ENCODE measurements around the gene NFE2L2. TPM values are rescaled to one million over a fixed set of nuclear protein-coding genes. Genes with fewer than 3 reads are reported as not detected.
A peak's percentile ranks its signal among the peaks of the same experiment; 100 is the strongest.

NFE2L2 gene
- total and polyA plus RNA-seq, 9 of the 15 experiments (the other 6 are each of a cell fraction or from before 2014, with no cell fraction given) = 29.3 to 120 (median 59.3) TPM

- H4K20me1 ChIP-seq (replicated peaks; ENCODE audit: control insufficient read depth, insufficient read depth, low read length) = no peaks in the 10 kb centered on the region
- intact Hi-C loops (cut with micrococcal nuclease) = no loop called here
- peaks cover 4 to 24% of the 10 kb centered on the region in 2 experiments; a peak in 3 of 5 replicates for H3K4me1 ChIP-seq (replicated peaks in 1 of 2; ENCODE audit: control insufficient read depth in 2 of 2, insufficient read depth in 2 of 2, low read length in 2 of 2)
- ChIA-PET POLR2A (interaction anchor here (0.7 to 12.1 kb wide), 4 partner anchors 13 to 69 kb away, joined by 3 to 199 read pairs (median 4); partner anchors contain the start of genes HNRNPA3 and NFE2L2), CTCF (ENCODE audit: low intra/inter-chr PET ratio) (no interaction called here)
- in situ Hi-C loops (cut with MboI) = no loop called here
- H3K9me3 ChIP-seq (replicated peaks; ENCODE audit: control insufficient read depth, insufficient read depth, low read depth, low read length) = no peaks in the 10 kb centered on the region
- no peaks in the 10 kb centered on the region for H3K36me3 ChIP-seq (ENCODE audit: control insufficient read depth, insufficient read depth, low read length)
- no peak overlapping the region for H3K4me2 ChIP-seq (ENCODE audit: insufficient read depth, low read length)
- no TSS peak for BruUV-seq (replicated peaks)
- peak overlapping the region in 1 of 2 experiments; percentile 20; a peak in 1 of 4 replicates for H3K9ac ChIP-seq (ENCODE audit: insufficient read depth in 1 of 2, low read depth in 2 of 2, low read length in 2 of 2)
- ATAC-seq (peak; percentile 56), FAIRE-seq (peak; percentile 58), DNase-seq (ENCODE audit: extremely low read depth in 1 of 4, low spot score in 3 of 4) (peak in 1 of 4 experiments; percentile 44)
- 52% methylated on average over 6 of the region's 6 CpGs for WGBS (ENCODE audit: insufficient coverage, low coverage, missing lambda C conversion rate)
- no peaks in the 10 kb centered on the region for H3K9me1 ChIP-seq (ENCODE audit: control insufficient read depth, insufficient read depth, low read length)
- H2AFZ ChIP-seq (ENCODE audit: low read depth, low read length) = peak overlapping the region; percentile 63
- no peaks in the 10 kb centered on the region for H3K79me2 ChIP-seq (ENCODE audit: control insufficient read depth, insufficient read depth, low read length)
- H3K27me3 ChIP-seq (ENCODE audit: control insufficient read depth in 2 of 2, insufficient read depth in 2 of 2, low read length in 2 of 2) = no peaks in the 10 kb centered on the region
- H3K4me3 ChIP-seq = no peak overlapping the region
- no peak overlapping the region; the same call in 2 of the 3 replicates for H3K27ac ChIP-seq (ENCODE audit: extremely low read depth, low read depth, low read length)
- TF ChIP-seq USF2 (CRISPR knock-in tag; IDR thresholded peaks at IDR 0.05) (no peak), CUX1 (CRISPR knock-in tag; IDR thresholded peaks at IDR 0.05) (no peak), NCOR1 (IDR thresholded peaks at IDR 0.05) (no peak), ZFP36 (IDR thresholded peaks at IDR 0.05; ENCODE audit: low read depth, low read length, partially characterized antibody) (no peak), TFAP4 (CRISPR knock-in tag; IDR thresholded peaks at IDR 0.05; ENCODE audit: borderline replicate concordance) (peak; percentile 49; the same call in 1 of the 2 replicates)
- TF ChIP-seq, protein P1, sequence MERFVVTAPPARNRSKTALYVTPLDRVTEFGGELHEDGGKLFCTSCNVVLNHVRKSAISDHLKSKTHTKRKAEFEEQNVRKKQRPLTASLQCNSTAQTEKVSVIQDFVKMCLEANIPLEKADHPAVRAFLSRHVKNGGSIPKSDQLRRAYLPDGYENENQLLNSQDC (CRISPR knock-in tag; IDR thresholded peaks at IDR 0.05) = no peak
- TF ChIP-seq, protein P2, sequence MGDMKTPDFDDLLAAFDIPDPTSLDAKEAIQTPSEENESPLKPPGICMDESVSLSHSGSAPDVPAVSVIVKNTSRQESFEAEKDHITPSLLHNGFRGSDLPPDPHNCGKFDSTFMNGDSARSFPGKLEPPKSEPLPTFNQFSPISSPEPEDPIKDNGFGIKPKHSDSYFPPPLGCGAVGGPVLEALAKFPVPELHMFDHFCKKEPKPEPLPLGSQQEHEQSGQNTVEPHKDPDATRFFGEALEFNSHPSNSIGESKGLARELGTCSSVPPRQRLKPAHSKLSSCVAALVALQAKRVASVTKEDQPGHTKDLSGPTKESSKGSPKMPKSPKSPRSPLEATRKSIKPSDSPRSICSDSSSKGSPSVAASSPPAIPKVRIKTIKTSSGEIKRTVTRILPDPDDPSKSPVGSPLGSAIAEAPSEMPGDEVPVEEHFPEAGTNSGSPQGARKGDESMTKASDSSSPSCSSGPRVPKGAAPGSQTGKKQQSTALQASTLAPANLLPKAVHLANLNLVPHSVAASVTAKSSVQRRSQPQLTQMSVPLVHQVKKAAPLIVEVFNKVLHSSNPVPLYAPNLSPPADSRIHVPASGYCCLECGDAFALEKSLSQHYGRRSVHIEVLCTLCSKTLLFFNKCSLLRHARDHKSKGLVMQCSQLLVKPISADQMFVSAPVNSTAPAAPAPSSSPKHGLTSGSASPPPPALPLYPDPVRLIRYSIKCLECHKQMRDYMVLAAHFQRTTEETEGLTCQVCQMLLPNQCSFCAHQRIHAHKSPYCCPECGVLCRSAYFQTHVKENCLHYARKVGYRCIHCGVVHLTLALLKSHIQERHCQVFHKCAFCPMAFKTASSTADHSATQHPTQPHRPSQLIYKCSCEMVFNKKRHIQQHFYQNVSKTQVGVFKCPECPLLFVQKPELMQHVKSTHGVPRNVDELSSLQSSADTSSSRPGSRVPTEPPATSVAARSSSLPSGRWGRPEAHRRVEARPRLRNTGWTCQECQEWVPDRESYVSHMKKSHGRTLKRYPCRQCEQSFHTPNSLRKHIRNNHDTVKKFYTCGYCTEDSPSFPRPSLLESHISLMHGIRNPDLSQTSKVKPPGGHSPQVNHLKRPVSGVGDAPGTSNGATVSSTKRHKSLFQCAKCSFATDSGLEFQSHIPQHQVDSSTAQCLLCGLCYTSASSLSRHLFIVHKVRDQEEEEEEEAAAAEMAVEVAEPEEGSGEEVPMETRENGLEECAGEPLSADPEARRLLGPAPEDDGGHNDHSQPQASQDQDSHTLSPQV (IDR thresholded peaks at IDR 0.05) = peak; percentile 58
Measured at GRCh38 chr2:177281400-177282180, 17.1 kb upstream of the NFE2L2 start.

All from K562 (cell line).